ENCODE data around the gene LPIN2.
"Not testable (repeated sequence)": the region's sequence is repeated elsewhere in the genome, so short reads cannot be mapped to it uniquely, and the experiment has no call there.

LPIN2 gene

DNA sequence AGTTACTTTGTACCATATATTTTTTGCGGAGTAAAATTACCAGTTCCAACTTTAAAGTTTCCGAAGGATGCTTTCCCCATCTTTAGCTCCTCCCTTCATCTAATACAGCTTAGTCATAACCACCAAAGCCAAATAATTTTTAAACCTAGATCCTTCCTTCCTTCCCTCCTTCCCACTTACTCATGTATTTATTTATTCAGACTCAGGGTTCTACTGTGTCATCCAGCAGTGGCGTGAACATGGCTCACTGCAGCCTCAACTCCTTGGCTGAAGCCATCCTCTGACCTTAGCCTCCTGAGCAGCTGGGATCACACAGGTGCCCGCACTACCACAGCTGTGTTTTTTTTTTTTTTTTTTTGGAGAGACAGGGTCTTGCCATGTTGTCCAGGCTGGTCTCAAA, 4.4 kb downstream of the LPIN2 start:
- DNase-seq (ENCODE audit: extremely low read depth in 1 of 2, low read depth in 1 of 2), result no peak

DNA sequence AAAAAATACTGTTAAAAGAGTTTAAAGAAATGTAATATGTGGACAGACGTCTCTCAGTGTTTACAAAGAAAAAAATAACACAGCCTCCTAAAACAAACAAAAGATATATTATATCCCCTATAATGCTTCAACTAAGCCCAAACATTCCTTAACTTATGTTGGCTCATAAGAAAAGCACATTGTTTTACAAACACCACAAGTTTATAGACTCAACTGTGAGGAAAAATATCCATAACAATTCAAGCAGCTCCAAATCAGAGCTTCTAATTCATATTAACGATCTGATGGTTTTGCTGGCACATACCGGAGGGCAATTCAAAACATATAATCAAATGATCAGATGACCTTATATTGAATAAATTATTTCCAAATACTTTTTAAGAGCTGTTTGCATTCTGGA, 5.5 kb downstream of the LPIN2 start:
- no peak for DNase-seq (ENCODE audit: extremely low read depth in 1 of 2, low read depth in 1 of 2)

DNA sequence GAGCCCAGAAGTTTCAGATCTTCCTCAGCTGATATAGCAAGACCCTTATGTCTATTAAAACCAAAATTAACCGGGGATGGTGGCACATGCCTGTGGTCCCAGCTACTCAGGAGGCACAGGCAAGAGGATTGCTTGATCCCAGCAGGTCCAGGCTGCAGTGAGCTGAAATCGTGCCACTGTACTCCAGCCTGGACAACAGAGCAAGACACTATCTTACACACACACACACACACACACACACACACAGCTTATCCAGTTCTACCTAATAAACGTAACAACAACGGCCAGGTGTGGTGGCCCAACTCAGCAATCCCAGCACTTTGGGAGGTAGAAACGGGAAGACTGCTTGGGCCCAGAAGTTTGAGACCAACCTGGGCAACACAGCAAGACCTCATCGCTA, 7.5 kb downstream of the LPIN2 start:
- DNase-seq (ENCODE audit: extremely low read depth in 1 of 2, low read depth in 1 of 2), result no peak

DNA sequence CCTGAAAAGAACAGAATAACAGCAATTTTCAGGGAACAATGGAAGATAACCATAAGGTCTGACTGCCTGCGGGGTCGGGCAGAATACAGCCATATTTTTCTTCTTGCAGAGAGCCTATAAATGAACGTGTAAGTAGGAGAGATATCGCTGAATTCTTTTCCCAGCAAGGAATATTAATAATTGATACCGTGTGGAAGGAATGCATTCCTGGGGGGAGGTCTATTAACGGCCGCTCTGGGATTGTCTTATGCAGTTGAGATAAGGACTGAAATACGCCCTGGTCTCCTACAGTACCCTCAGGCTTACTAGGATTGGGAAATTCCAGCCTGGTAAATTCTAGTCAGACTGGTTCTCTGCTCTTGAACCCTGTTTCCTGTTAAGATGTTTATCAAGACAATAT, 9.2 kb downstream of the LPIN2 start:
- DNase-seq (ENCODE audit: extremely low read depth in 1 of 2, low read depth in 1 of 2), result not testable (repeated sequence)

DNA sequence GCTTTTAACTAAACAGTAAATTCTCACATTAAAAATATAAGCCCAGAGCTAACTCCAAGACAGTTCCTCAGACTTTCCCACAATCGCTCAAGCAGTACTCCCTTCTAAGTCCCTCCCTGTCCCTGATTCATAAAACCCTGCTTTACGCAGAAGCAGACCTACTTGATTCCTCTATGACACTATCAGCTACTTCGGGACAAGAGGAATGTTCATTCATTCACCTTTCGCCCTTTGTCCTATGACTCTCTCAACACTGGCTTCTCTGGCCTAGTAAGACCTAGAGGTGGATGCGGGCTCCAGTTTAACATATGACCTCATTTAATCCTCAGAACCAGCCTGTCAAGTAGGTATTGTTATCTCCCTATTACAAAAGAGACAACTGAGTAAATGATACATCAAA, 10.2 kb downstream of the LPIN2 start:
- no peak for DNase-seq (ENCODE audit: extremely low read depth in 1 of 2, low read depth in 1 of 2)

DNA sequence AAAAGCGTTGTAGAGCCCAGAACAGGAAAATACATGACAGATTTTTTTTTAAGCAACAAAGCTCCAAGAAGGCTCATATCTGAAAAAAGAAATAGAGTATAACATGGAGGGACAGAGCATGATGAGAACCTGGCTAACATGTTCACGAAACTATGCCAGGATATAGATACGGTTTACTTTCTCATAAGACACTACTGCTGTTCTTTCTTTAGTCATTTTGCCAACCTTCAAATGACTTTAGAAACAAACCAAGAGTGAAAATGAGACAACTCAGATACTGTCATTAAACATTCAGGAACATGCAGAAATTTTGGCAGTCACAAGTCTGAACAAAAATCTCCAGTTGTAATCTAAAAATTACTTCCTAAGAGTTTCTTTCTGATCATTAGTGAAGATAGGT, 14.3 kb downstream of the LPIN2 start:
- no peak for DNase-seq (ENCODE audit: extremely low read depth in 1 of 2, low read depth in 1 of 2)

DNA sequence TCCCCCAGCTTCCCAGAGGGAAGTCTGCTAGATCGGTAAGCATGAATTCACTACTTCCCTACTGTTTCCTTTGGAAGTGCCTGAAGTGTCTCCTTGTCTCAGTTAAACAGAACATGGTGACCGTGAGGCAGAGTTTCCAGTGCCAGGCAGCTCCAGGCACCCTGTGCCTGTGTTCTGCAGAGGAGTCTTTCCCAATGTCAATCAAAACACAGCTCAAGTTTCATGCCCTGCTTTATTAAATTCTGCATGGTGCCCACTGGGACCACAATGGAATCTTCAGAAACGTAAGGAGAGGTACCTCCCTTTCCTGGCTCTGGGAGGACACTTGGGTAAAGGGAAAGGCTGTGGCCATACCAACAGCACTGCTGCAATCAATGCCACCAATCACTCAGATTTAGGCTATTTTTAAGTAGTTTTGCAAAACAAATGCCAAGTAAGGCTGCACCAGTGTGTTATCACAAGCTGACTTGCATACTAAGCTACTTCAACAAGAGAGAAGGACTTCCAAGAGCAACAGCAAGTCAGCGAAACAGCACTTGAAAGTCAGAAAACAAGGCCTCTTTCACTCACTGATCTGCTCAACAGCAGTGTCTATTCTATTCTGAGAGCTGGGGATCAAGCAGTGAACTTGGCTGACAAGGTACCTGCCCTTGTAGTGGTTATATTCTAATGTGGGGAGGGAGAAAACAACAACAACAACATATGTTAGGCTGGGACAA, 14.9 kb downstream of the LPIN2 start:
- DNase-seq (ENCODE audit: extremely low read depth in 1 of 2, low read depth in 1 of 2), result no peak

DNA sequence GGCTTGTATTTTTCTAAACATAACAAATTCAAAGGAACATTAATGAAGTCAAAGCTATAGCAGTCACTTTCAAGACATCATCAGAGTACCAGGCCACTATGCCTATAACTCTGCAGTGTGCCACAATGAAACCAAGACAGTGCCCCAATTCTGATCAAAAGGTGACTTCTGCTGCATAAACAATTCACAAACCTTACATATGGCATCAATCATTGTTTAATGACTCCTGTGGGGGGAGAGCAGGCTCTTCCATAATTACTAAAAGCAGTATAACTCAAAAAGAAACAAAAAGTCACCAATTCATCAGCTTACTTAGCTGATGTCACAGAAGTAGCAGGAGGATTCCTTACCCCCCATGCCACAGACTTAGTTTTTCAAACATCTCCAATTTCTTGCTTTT, 15.5 kb downstream of the LPIN2 start:
- no peak for DNase-seq (ENCODE audit: extremely low read depth in 1 of 2, low read depth in 1 of 2)

DNA sequence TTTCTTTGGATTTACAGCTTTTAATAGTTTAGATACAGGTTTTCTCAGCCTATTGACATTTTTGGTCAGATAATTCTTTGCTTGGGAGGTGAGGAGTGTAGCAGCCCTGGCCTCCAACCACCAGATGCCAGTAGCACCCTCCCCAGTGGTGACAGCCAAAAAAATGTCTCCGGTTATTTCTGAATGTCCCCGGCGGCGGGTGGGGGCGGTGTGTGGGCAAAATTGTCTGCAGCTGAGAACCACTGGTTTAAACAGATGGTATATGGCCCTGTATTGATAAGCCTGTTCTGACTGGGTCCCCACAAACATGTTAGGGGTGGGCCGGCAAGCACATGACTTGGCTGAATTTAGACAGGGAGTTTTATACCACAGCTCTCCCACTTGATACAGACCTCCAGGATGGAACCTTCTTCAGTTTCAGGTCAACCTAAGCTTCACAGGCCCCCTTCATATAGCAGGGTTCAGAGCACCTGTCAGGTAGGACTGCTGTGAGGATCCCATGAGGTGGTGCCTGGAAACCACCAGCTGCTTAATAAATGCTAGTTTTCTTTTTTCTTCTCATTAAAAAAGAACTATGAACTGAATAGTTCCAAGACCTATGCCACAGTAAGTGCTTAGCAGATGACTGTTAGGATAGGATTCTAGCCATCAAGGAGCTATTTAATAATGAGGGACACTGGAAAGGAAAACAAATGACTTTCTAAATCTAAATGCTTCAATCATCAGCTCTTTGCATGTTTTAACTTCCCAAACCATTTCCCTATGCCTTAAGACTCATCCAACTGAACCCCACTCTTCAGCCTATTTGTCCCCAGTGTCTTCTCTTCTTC, 18.1 kb downstream of the LPIN2 start:
- DNase-seq (ENCODE audit: extremely low read depth in 1 of 2, low read depth in 1 of 2), result peak; percentile 30 to 55

DNA sequence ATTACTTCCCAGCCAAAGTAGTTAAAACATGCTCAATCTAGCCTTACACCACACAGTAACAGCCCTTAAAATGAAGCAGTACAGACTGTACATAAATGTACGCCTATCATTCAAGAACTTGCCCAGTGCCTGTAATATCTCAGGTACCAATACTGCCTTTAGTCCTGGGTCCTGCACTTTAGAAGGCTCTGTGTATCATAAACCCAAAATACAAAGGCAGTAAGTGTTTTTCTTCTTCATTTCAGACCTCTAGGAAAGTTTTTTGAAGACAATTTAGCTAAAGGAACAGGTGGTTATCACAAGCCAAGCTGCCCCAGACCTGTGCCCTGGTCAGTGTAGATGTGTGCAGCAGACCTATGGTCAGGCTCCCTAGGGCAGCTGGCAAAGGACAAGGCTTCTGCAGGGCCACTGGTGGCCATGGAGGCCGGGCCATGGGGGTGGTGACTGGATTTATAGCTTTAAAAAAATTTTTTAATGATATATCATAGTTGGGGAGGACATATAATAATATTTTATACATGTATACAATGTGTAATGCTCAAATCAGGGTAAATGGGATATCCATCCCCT, 18.8 kb downstream of the LPIN2 start:
- DNase-seq (ENCODE audit: extremely low read depth in 1 of 2, low read depth in 1 of 2), result no peak

DNA sequence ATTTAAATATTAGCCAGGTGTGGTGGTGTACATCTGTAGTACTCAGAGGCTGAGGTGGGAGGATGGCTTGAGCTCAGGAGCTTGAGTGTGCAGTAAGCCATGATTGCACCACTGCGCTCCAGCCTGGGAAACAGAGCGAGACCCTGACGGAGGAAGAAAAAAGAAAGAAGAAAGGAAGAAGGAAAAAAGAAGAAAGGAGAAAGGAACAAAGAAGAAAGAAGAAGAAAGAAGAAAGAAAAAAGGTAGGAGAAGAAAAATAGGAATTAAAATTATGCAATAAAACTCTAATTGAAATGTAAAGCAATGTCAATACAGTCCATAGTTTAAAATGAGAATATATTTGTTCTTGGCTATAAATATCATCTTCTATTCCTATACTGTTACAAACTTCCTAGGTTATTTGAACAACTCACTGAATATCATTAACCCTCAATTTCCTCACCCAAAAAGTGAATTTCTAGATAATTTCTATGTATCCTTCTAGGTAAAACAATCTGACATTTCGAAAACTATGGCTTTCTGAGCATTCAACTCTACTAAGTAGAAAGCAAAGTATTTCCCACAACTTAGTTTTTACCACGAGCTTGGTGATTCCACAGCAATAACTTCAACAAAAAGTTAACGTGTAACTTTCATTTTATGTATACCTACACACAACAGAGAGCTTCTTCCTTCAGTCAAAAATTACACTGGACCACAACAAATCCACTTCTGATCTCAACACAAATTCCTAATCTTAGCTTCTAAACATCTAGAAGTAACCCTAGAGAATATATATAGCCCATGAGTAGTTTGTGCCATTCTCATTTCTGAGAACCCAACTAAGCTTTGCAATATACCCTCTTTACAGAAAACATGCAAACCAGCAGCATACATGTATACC, 19.7 kb downstream of the LPIN2 start:
- DNase-seq (ENCODE audit: extremely low read depth in 1 of 2, low read depth in 1 of 2), result no peak

DNA sequence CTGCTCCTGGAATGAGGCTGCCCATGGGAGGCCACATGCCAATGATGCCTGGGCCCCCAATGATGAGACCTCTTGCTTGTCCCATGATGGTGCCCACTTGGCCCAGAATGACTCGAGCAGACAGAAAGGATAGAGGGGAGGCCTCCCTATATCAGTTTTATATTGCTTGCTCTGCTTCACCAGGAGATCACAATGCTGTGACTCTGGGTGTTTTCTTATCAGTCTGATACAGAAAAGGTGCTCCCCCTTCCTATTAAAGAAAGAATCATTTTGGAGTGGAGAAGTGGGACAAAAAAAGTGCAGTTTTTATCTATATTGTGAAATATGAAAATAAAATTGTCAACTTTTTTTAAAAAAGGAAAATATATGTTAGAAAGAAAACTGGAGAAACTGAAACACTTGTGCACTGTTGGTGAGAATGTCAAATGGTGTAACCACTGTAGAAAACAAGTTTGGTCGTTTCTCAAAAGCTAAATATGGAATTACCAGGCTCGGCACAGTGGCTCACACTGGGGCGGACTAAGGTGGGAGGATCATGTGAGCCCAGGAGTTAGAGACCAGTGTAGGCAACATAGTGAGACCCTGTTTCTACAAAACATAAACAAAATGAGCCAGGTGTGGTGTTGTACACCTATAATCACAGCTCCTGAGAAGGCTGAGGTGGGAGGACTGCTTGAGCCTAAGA, 21.8 kb downstream of the LPIN2 start:
- no peak for DNase-seq (ENCODE audit: extremely low read depth in 1 of 2, low read depth in 1 of 2)

DNA sequence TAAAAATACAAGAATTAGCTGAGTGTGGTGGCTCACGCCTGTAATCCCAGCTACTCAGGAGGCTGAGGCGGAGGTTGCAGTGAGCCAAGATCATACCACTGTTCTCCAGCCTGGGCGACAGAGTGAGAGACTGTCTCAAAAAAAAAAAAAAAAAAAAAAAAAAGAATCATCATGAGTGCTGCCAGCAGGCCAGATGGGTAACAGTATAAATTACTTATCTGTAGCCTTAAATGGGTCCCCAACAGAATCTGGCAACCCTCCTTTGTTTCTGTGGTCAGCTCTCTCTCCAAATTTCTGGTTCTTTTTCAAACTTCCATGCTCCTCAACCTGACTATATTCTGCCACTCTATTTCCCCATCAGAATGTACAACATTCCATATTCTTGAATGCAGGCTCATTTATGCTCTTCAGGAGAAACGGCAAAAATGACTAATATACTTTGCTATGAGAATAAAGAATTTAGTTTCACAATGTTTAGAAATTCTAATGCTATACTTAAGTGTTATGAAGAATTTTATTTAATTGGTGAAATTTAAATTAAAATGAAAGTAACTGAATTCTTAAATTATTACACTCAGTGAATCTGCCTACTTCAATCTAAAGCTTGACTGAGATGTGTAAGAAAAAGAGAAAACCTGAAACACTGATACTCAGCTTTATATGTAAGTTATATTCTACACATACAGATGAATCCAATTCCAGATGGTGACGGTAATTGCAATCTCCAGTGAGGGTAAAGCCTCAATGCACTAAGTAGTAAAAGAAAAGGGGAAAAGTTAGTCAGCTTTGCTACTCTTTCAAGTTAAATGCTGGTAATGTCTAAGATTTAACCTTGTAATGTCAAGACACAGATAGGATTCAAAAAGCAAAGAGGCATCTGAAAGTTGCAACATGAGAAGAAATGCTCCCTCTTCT, 24.8 kb downstream of the LPIN2 start:
- no peak for DNase-seq (ENCODE audit: extremely low read depth in 1 of 2, low read depth in 1 of 2)

DNA sequence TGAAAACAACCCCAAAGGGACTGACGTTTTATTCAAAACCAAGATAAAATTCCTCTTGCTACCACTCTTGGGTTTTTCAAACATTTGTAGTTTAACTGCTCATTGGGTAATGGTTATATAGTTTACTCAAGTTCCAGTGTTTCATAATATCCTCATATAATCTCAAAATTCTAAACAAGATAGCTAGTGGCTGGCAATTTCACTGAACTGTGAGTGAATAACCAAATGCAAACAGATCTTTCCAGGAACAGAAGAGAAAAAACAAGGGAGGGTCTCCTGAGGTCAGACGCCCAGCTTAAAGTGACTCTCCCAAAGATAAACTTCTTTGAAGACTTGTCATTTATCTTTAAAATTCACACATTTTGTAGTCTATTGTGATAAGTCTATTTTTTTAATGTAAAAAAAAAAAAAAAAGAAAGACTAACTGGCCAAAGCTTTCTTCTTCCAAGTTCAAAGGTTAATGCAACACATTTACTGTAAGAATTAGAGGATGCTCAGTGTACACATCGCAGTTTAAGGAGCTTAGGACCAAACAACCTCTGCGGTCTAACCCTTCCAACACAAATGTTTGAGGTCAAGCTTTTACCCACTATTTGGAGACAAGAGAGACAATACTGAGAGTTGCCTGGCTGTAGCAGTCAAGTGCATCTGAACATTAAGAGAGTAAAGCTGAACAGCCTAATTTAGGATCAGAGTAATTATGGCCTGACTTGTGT, 26.6 kb downstream of the LPIN2 start:
- no peak for DNase-seq (ENCODE audit: extremely low read depth in 1 of 2, low read depth in 1 of 2)

DNA sequence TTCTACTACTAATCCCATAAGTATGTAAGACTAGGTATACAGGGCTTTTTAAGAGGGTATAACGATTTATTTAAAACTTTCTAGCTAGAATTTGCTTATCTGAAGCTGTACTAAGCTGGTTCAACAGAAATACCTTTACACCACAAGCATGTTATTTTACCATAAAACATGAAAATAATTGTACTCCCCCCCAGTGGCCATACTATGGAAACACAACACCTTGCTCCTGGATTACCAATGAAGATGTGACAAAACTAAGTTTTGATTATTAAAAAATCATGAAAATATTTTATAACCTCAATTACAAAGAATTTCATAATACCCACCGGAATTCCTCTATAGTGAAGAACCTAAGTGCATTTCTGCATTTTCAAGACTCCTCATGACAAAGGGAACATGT, 27.3 kb downstream of the LPIN2 start:
- DNase-seq (ENCODE audit: extremely low read depth in 1 of 2, low read depth in 1 of 2), result no peak

DNA sequence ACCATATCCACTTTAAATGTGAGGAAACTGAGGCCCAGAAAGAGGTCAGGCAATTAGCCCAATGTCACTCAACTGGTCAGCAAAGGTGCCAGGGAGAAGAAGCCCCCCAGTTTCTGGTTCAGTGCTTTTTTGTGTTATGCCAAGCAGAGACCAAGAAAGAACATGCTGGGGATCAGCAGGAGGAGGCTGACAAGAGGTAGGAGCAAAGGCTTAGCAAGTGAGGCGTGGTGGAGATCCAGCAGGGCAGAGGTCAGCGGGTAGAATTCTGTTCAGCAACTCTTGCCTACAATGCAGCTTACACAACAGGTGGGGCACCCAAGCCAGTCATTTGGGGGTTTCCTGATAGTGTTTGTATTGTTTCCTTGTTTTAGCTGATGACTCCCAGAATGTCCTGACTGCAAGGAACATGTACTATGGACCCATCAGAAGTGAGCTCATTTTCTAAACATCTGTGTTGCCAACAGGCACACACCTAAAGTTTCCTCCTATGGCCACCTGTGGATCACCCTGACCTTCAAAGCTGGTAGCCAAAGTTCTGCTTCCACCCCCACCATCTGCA, 28.2 kb downstream of the LPIN2 start:
- no peak for DNase-seq (ENCODE audit: extremely low read depth in 1 of 2, low read depth in 1 of 2)

DNA sequence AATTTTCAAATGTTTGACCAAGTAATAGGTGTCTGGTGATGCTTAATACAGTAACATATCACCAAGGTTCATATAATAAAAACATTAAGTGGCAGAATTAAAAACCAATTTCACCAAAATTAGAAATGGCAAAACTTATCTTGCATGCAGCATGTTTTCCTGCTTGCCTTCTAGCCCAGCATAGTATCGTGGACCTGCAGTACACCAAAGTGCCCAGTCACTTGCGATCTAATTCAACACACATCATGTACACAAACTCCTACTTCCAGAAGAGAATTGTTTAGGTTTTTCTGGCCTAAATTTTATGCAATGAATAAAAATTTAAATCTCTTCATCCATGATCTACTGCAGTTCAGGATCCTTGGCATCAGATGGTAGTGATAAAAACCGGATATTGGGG, 28.9 kb downstream of the LPIN2 start:
- DNase-seq (ENCODE audit: extremely low read depth in 1 of 2, low read depth in 1 of 2), result no peak

DNA sequence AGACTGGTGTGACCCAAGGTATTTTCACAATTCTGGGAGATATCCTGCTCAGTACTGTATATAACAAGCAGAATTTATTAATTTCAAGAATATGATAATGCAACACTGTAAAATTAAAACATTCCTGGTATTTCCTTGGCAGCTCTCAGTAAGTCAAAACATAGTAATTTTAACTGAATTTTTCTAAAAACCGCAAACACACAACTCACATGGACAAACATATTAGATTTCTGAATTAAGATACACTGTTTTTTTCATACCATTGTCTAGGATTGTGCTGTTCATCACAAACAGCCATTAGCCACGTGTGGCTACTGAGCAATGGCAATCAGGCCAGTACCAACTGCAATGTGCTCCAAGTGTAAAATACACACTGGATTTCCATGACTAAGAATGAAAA, 29.6 kb downstream of the LPIN2 start:
- DNase-seq (ENCODE audit: extremely low read depth in 1 of 2, low read depth in 1 of 2), result no peak

Measured in activated CD8-positive, alpha-beta memory T cell treated with anti-CD3 and anti-CD28 coated beads for 1 hour (primary cell).